Stimulated activated CD8-positive, alpha-beta memory T cell treated with anti-CD3 and anti-CD28 coated beads, Interleukin-15, amount 100 ng/mL, for 4 hours (primary cell): ENCODE data around the gene DPH1.

ENCODE experiments used
- DNase-seq, 2 donors: peaks; one replicate each; pipeline ENCODE4 v3.0.0-alpha.2; 2020; ENCODE audit warnings: low read depth in 2 of 2

DPH1 gene

GRCh38 chr17:2050300-2051060 is 20.5 kb downstream of the DPH1 start:
- DNase-seq = peak in 1 of 2 donors; percentile 62

DNA sequence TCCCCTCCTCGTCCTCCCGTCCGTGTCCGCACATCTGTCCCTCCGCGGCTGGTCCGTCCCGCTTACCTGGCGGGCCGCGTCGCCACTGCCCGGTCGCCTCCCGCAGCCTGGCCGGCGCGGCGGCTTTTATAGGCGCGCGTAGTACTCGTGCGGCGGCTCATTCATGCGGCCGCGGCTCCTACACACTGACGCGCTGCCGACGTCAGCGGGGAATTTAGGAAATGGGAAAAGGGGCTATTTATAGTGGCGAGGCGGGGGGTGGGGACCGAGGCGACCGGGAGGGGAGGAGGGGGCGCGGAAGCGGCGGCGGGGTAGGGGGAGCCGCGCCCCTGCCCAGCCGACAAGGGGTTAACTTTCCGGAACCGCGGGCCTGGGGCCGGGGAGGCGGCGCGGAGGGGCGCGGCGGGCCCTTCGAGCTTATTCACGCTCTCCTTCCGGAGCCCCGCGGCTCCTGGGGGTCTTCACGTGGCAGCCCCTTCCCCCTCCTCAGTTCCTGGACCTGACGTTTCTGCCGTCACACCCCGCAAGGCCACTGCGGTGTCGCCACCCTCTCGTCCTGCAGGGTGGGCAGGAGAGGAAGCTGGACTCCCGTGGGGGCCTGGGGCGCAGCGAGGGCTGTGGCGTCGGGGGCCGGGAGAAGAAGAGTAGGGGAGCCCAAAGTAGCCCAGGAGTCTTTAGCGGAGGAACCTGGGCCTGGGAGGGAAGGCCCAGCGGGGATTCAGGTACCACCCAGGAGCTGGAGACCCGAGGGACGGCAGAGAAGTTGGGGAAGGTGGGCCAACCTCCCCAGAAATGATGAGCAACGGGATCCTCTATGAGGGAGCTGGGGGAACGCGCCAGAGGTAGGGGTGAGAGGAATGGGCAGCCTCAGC is 21.3 kb downstream of the DPH1 start:
- DNase-seq = no peak

- no peak for DNase-seq
Observed at GRCh38 chr17:2051933-2052559, 22.1 kb downstream of the DPH1 start.

DNA sequence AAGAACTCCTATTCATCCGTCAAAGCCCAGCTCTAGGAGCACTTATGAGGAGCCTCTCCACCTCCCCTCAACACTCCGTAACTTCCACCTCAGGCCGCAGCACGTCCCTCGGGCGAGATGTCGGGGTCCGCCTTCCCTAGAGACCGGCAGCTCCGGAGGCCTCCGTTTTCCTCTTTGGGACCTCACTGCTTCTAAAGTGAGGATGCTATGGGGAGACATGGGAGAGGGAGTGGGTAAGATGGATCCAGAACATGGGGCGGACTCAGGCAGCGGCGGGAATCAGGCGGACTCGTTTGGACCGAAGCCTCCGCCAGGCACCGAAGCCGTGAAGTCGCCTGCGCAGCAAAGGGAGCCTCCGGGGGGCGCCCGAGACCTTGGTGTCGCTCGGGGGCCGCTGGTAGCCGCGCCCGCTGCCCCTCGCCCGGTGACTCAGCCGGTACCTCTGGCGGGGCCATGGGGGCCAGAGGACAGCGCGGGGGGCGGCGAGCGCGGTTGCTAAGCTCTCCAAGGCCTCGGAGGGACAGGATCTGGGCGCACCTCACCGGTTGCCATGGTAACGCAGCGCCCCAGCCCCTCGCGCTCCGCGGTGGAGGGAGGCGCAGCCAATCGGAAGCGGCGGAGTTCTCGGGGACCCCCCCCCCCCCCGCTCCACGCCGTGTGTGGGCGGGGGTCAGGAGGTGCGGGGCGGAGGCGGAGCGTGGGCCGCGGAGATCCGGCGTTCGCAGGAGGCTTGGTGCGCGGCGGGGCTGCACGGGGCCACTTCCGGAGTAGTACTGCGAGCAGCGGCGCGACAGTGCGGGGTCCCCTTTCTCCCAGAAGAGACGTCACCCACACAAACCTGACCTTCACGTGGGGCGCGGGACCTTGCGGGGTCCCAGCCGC is 23.7 kb downstream of the DPH1 start:
- peak; percentile 64 to 68 for DNase-seq

GRCh38 chr17:2054262-2054511 is 24.2 kb downstream of the DPH1 start:
- no peak for DNase-seq

- peak in 1 of 2 donors; percentile 73 for DNase-seq
Observed at GRCh38 chr17:2054512-2055291, 24.7 kb downstream of the DPH1 start, which contains the start of gene HIC1. Gene HIC1 (plus strand): TSS chr17:2055103. CDS start chr17:2056691, 1,588 bp downstream.

- no peak for DNase-seq
Observed at GRCh38 chr17:2055292-2056205, 25.6 kb downstream of the DPH1 start.

DNA sequence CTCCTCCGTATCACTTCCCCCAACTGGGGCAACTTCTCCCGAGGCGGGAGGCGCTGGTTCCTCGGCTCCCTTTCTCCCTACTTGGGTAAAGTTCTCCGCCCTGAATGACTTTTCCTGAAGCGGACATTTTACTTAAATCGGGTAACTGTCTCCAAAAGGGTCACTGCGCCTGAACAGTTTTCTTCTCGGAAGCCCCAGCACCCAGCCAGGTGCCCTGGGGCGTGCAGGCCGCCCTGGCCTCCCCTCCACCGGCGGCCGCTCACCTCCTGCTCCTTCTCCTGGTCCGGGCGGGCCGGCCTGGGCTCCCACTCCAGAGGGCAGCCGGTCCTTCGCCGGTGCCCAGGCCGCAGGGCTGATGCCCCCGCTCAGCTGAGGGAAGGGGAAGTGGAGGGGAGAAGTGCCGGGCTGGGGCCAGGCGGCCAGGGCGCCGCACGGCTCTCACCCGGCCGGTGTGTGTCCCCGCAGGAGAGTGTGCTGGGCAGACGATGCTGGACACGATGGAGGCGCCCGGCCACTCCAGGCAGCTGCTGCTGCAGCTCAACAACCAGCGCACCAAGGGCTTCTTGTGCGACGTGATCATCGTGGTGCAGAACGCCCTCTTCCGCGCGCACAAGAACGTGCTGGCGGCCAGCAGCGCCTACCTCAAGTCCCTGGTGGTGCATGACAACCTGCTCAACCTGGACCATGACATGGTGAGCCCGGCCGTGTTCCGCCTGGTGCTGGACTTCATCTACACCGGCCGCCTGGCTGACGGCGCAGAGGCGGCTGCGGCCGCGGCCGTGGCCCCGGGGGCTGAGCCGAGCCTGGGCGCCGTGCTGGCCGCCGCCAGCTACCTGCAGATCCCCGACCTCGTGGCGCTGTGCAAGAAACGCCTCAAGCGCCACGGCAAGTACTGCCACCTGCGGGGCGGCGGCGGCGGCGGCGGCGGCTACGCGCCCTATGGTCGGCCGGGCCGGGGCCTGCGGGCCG is 26.5 kb downstream of the DPH1 start:
- no peak for DNase-seq

- no peak for DNase-seq
Observed at GRCh38 chr17:2057175-2057759, 27.3 kb downstream of the DPH1 start.

GRCh38 chr17:2057760-2058585 is 28.0 kb downstream of the DPH1 start:
- no peak for DNase-seq

- DNase-seq = no peak
Observed at GRCh38 chr17:2058586-2059546, 28.9 kb downstream of the DPH1 start.

DNA sequence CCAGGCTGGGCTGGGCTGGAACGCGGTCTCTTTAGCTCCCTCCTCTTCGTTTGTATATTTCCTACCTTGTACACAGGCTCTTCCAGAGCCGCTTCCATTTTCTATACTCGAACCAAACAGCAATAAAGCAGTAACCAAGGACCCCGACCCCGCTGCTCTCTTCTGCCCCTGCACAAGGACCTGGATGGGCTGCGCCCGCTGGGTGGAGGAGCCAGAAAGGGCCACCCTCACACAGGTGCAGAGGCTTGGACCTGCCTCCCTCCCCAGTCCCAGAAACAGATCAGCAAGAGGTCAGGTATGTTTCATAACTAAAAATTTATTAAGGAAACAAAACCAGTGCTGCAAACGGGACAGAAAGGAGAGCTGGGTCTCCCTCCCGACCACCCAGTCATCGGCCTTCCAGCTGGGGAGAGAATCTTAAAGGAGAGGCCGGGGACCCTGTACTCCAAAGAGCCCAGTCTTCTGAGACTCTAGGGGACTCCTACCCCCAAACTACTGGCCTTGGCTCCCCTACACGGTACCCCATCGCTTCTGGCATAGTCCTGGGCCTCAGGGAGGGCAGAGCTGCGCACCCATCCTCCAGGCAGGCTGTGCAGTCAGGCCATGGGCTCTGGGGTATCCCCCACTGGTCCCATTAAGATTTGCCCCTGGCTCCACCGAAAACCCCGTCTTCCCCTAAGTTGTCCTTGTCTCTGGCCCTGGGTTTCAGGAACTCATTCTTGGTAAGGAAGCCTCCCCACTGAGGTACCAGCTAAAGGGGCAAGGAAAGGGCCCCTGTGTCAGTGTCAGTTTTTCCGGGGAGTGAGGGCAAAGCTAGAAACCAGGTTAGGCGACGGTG is 29.8 kb downstream of the DPH1 start:
- DNase-seq = no peak

- DNase-seq = no peak
Observed at GRCh38 chr17:2060385-2060658, 30.4 kb downstream of the DPH1 start.

- DNase-seq = no peak
Observed at GRCh38 chr17:2060681-2061440, 30.9 kb downstream of the DPH1 start.
